GM23338 (cell line): Measurements from ENCODE around the gene SUSD2. TPM values are rescaled to one million over a fixed set of nuclear protein-coding genes. Genes with fewer than 3 reads are reported as not detected.

Experiments used
- ATAC-seq: fragments of 200-7000 bp; cut with Tn5 transposase; 3 replicates; pipeline ENCODE4 v1.9.1; 2020
- DNase-seq: peaks from one replicate; pipeline ENCODE4 v3.0.0-alpha.2; 2015; ENCODE audit warnings: low spot score
- H2AFZ ChIP-seq: fragments of 200-600 bp; sonication (generic); 2 replicates; pipeline ENCODE4 v1.8.0; 2016; ENCODE audit warnings: antibody characterized with exemption, mild to moderate bottlenecking, moderate library complexity
- H3F3A ChIP-seq: fragments of 200-600 bp; sonication (generic); replicated peaks from 2 replicates; pipeline ENCODE4 v1.8.0; 2017; ENCODE audit warnings: antibody characterized with exemption, mixed run types, low read depth
- H3K27ac ChIP-seq: fragments of 200-600 bp; sonication (generic); 2 replicates; pipeline ENCODE4 v1.6.1; 2016; ENCODE audit warnings: low read depth
- H3K27me3 ChIP-seq: fragments of 200-600 bp; sonication (generic); 2 replicates; pipeline ENCODE4 v1.8.0; 2016; ENCODE audit warnings: mild to moderate bottlenecking, mixed run types, moderate library complexity; ENCODE audit not compliant: insufficient read depth
- H3K36me3 ChIP-seq: fragments of 200-600 bp; sonication (generic); 2 replicates; pipeline ENCODE4 v1.8.0; 2016; ENCODE audit warnings: mild to moderate bottlenecking; ENCODE audit not compliant: insufficient read depth
- H3K4me1 ChIP-seq: fragments of 200-600 bp; sonication (generic); 2 replicates; pipeline ENCODE4 v1.8.0; 2016; ENCODE audit warnings: mild to moderate bottlenecking, moderate library complexity; ENCODE audit not compliant: insufficient read depth
- H3K4me2 ChIP-seq: fragments of 200-600 bp; sonication (generic); 2 replicates; pipeline ENCODE4 v1.7.1; 2017; ENCODE audit warnings: mixed run types
- H3K4me3 ChIP-seq: fragments of 200-600 bp; sonication (generic); 2 replicates; pipeline ENCODE4 v1.6.1; 2016; ENCODE audit warnings: mixed run types
- H3K79me2 ChIP-seq: fragments of 200-600 bp; sonication (generic); replicated peaks from 2 replicates; pipeline ENCODE4 v1.8.0; 2017; ENCODE audit warnings: mild to moderate bottlenecking; ENCODE audit not compliant: insufficient read depth
- H3K9me2 ChIP-seq: fragments of 200-600 bp; sonication (generic); 2 replicates; pipeline ENCODE4 v1.8.0; 2017; ENCODE audit not compliant: insufficient read depth
- H4K20me1 ChIP-seq: fragments of 200-600 bp; sonication (generic); replicated peaks from 2 replicates; pipeline ENCODE4 v1.8.0; 2017; ENCODE audit warnings: mild to moderate bottlenecking; ENCODE audit not compliant: insufficient read depth
- H3K27ac Mint-ChIP-seq: 2 replicates; pipeline ENCODE4 v1.8.0; 2020; ENCODE audit warnings: inconsistent platforms, mild to moderate bottlenecking, moderate library complexity, mixed read lengths
- H3K27me3 Mint-ChIP-seq: 3 replicates; pipeline ENCODE4 v1.8.0; 2022; ENCODE audit warnings: low read depth, mild to moderate bottlenecking, moderate library complexity, mixed read lengths, inconsistent platforms; ENCODE audit not compliant: insufficient read depth, poor library complexity
- H3K36me3 Mint-ChIP-seq: 3 replicates; pipeline ENCODE4 v1.8.0; 2021; ENCODE audit warnings: low read depth, mild to moderate bottlenecking, inconsistent platforms, moderate library complexity, mixed read lengths
- H3K4me1 Mint-ChIP-seq: 3 replicates; pipeline ENCODE4 v1.8.0; 2020; ENCODE audit warnings: mild to moderate bottlenecking, inconsistent platforms, mixed read lengths
- H3K4me3 Mint-ChIP-seq: 3 replicates; pipeline ENCODE4 v1.8.0; 2021; ENCODE audit warnings: moderate library complexity, mild to moderate bottlenecking, inconsistent platforms, mixed read lengths
- H3K9me3 Mint-ChIP-seq: 3 replicates; pipeline ENCODE4 v1.8.0; 2020; ENCODE audit warnings: moderate library complexity, mild to moderate bottlenecking, inconsistent platforms, mixed read lengths
- EZH2 ChIP-seq: fragments of 200-600 bp; sonication (generic); IDR thresholded peaks from one replicate; pipeline ENCODE4 v1.8.0; 2017; ENCODE audit warnings: antibody characterized with exemption, mild to moderate bottlenecking, low read depth; ENCODE audit not compliant: unreplicated experiment
- EZH2phosphoT487 ChIP-seq: fragments of 200-600 bp; sonication (generic); IDR thresholded peaks from one replicate; pipeline ENCODE4 v1.8.1; 2018; ENCODE audit warnings: antibody characterized with exemption; ENCODE audit not compliant: unreplicated experiment
- NANOG ChIP-seq: IDR thresholded peaks from 2 replicates; pipeline ENCODE4 v1.6.1; 2016; ENCODE audit warnings: antibody characterized with exemption, borderline replicate concordance
- POLR2AphosphoS5 ChIP-seq: IDR thresholded peaks from 2 replicates; pipeline ENCODE4 v1.6.1; 2016; ENCODE audit warnings: antibody characterized with exemption, low read depth
- ZNF114 ChIP-seq: fragments of 250-450 bp; sonication (Bioruptor Pico); IDR thresholded peaks from 2 replicates; pipeline ENCODE4 v1.5.0; 2020; ENCODE audit warnings: mild to moderate bottlenecking, moderate library complexity
- ZNF331 ChIP-seq: fragments of 250-450 bp; sonication (Bioruptor Pico); IDR thresholded peaks from 2 replicates; pipeline ENCODE4 v1.5.0; 2020; ENCODE audit warnings: low read depth, mild to moderate bottlenecking, moderate library complexity
- polyA plus RNA-seq: library from polyadenylated mRNA; unstranded; fragments of >200 nt; fragmentation: Nextera tagmentation; extraction: Ambion mirVana; gene quantifications from 2 replicates; pipeline ENCODE4 v1.2.1, GENCODE V29; 2016
- total RNA-seq: library from RNA; depleted of rRNA; stranded (reverse); fragments of >200 nt; shearing (Covaris generic); gene quantifications from 2 replicates; pipeline ENCODE4 v1.2.3, GENCODE V29; 2014
- TF ChIP-seq, protein P1 (sequence below): fragments of 250-450 bp; sonication (Bioruptor Pico); IDR thresholded peaks from 2 replicates; pipeline ENCODE4 v1.5.0; 2020; ENCODE audit warnings: mild to moderate bottlenecking, moderate library complexity
- TF ChIP-seq, protein P2 (sequence below): IDR thresholded peaks from one replicate; pipeline ENCODE4 v1.6.1; 2018; ENCODE audit warnings: antibody characterized with exemption; ENCODE audit not compliant: unreplicated experiment
- TF ChIP-seq, protein P3 (sequence below), 2 experiments: fragments of 200-600 bp in 1 of 2; sonication (generic) in 1 of 2; conservative IDR thresholded peaks; 2 replicates each; pipeline versions ENCODE4 v1.5.1 to v1.6.1; 2016 to 2017; ENCODE audit warnings: antibody characterized with exemption in 2 of 2, low read depth in 2 of 2, mild to moderate bottlenecking in 2 of 2, moderate library complexity in 1 of 2

The SUSD2 gene
- total and polyA plus RNA-seq, 2 experiments from 2014 or later: 0.74 to 2.1 TPM

DNA sequence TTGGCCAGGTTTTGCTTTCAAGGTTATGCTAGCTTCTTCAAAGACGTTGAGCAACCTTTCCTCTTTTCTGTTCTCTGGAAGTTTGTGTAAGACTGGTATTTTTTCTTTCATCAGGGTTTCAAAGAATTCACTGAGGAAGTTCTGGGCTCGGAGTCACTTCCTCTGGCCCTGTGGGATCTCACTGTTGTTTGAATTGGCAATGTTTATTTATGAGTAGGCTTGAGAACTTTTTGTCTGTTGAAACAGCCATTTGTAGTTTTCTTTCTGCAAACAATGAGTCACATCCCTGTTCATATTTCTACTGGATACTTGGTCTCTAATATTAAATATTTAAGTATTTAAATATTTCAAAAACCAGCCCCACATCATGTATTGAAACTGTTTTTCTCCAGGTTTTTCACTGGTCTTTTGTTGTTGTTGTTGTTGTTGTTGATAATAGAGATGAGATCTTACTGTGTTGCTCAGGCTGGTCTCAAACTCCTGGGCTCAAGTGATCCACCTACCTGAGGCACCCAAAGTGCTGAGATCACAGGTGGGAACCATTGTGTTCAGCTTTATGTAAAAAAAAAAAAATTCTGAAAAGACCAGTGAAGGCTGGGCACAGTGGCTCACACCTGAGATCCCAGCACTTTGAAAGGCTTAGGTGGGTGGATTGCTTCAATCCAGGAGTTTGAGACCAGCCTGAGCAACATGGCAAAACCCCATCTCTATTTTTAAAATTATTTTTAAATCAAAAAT, 26.9 kb downstream of the SUSD2 start:
- Histone ChIP-seq H2AFZ (no peak overlapping the region), H3K4me1 (peaks cover 5% of the 10 kb centered on the region; the same call in 1 of the 2 replicates), H3F3A (no peaks in the 10 kb centered on the region), H4K20me1 (no peaks in the 10 kb centered on the region), H3K27me3 (no peaks in the 10 kb centered on the region), H3K4me3 (no peak overlapping the region), H3K36me3 (no peaks in the 10 kb centered on the region; the same call in 1 of the 2 replicates), H3K27ac (no peak overlapping the region), H3K4me2 (no peak overlapping the region), H3K79me2 (no peaks in the 10 kb centered on the region), H3K9me2 (no peaks in the 10 kb centered on the region)
- H3K9me3 Mint-ChIP-seq: peaks cover 21% of the 10 kb centered on the region
- TF ChIP-seq, protein P1, sequence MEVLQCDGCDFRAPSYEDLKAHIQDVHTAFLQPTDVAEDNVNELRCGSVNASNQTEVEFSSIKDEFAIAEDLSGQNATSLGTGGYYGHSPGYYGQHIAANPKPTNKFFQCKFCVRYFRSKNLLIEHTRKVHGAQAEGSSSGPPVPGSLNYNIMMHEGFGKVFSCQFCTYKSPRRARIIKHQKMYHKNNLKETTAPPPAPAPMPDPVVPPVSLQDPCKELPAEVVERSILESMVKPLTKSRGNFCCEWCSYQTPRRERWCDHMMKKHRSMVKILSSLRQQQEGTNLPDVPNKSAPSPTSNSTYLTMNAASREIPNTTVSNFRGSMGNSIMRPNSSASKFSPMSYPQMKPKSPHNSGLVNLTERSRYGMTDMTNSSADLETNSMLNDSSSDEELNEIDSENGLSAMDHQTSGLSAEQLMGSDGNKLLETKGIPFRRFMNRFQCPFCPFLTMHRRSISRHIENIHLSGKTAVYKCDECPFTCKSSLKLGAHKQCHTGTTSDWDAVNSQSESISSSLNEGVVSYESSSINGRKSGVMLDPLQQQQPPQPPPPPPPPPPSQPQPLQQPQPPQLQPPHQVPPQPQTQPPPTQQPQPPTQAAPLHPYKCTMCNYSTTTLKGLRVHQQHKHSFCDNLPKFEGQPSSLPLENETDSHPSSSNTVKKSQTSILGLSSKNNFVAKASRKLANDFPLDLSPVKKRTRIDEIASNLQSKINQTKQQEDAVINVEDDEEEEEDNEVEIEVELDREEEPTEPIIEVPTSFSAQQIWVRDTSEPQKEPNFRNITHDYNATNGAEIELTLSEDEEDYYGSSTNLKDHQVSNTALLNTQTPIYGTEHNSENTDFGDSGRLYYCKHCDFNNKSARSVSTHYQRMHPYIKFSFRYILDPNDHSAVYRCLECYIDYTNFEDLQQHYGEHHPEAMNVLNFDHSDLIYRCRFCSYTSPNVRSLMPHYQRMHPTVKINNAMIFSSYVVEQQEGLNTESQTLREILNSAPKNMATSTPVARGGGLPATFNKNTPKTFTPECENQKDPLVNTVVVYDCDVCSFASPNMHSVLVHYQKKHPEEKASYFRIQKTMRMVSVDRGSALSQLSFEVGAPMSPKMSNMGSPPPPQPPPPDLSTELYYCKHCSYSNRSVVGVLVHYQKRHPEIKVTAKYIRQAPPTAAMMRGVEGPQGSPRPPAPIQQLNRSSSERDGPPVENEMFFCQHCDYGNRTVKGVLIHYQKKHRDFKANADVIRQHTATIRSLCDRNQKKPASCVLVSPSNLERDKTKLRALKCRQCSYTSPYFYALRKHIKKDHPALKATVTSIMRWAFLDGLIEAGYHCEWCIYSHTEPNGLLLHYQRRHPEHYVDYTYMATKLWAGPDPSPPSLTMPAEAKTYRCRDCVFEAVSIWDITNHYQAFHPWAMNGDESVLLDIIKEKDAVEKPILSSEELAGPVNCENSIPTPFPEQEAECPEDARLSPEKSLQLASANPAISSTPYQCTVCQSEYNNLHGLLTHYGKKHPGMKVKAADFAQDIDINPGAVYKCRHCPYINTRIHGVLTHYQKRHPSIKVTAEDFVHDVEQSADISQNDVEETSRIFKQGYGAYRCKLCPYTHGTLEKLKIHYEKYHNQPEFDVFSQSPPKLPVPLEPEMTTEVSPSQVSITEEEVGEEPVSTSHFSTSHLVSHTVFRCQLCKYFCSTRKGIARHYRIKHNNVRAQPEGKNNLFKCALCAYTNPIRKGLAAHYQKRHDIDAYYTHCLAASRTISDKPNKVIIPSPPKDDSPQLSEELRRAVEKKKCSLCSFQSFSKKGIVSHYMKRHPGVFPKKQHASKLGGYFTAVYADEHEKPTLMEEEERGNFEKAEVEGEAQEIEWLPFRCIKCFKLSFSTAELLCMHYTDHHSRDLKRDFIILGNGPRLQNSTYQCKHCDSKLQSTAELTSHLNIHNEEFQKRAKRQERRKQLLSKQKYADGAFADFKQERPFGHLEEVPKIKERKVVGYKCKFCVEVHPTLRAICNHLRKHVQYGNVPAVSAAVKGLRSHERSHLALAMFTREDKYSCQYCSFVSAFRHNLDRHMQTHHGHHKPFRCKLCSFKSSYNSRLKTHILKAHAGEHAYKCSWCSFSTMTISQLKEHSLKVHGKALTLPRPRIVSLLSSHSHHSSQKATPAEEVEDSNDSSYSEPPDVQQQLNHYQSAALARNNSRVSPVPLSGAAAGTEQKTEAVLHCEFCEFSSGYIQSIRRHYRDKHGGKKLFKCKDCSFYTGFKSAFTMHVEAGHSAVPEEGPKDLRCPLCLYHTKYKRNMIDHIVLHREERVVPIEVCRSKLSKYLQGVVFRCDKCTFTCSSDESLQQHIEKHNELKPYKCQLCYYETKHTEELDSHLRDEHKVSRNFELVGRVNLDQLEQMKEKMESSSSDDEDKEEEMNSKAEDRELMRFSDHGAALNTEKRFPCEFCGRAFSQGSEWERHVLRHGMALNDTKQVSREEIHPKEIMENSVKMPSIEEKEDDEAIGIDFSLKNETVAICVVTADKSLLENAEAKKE (CRISPR knock-in tag): no peak
- TF ChIP-seq ZNF114 (CRISPR knock-in tag): no peak
- TF ChIP-seq ZNF331: no peak
- TF ChIP-seq EZH2: no peak
- TF ChIP-seq NANOG: no peak
- no peak for TF ChIP-seq POLR2AphosphoS5
- TF ChIP-seq EZH2phosphoT487: no peak
- TF ChIP-seq, protein P2, sequence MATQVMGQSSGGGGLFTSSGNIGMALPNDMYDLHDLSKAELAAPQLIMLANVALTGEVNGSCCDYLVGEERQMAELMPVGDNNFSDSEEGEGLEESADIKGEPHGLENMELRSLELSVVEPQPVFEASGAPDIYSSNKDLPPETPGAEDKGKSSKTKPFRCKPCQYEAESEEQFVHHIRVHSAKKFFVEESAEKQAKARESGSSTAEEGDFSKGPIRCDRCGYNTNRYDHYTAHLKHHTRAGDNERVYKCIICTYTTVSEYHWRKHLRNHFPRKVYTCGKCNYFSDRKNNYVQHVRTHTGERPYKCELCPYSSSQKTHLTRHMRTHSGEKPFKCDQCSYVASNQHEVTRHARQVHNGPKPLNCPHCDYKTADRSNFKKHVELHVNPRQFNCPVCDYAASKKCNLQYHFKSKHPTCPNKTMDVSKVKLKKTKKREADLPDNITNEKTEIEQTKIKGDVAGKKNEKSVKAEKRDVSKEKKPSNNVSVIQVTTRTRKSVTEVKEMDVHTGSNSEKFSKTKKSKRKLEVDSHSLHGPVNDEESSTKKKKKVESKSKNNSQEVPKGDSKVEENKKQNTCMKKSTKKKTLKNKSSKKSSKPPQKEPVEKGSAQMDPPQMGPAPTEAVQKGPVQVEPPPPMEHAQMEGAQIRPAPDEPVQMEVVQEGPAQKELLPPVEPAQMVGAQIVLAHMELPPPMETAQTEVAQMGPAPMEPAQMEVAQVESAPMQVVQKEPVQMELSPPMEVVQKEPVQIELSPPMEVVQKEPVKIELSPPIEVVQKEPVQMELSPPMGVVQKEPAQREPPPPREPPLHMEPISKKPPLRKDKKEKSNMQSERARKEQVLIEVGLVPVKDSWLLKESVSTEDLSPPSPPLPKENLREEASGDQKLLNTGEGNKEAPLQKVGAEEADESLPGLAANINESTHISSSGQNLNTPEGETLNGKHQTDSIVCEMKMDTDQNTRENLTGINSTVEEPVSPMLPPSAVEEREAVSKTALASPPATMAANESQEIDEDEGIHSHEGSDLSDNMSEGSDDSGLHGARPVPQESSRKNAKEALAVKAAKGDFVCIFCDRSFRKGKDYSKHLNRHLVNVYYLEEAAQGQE: no peak
- TF ChIP-seq, protein P3, sequence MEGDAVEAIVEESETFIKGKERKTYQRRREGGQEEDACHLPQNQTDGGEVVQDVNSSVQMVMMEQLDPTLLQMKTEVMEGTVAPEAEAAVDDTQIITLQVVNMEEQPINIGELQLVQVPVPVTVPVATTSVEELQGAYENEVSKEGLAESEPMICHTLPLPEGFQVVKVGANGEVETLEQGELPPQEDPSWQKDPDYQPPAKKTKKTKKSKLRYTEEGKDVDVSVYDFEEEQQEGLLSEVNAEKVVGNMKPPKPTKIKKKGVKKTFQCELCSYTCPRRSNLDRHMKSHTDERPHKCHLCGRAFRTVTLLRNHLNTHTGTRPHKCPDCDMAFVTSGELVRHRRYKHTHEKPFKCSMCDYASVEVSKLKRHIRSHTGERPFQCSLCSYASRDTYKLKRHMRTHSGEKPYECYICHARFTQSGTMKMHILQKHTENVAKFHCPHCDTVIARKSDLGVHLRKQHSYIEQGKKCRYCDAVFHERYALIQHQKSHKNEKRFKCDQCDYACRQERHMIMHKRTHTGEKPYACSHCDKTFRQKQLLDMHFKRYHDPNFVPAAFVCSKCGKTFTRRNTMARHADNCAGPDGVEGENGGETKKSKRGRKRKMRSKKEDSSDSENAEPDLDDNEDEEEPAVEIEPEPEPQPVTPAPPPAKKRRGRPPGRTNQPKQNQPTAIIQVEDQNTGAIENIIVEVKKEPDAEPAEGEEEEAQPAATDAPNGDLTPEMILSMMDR (conservative IDR thresholded peaks at IDR 0.05; ENCODE audit: low read depth in 2 of 2): no peak
- ATAC-seq (no peak), DNase-seq (no peak)
- H3K4me1 Mint-ChIP-seq: peaks cover 20% of the 10 kb centered on the region
- H3K27ac Mint-ChIP-seq: peak overlapping the region; percentile 52; the same call in 1 of the 2 replicates
- H3K36me3 Mint-ChIP-seq: peaks cover 14% of the 10 kb centered on the region
- H3K4me3 Mint-ChIP-seq: no peak overlapping the region
- peaks cover 2% of the 10 kb centered on the region for H3K27me3 Mint-ChIP-seq
